Lung (tissue), 16 donors: Measurements from ENCODE around the gene TMEM94. TPM values are rescaled to one million over a fixed set of nuclear protein-coding genes. Genes with fewer than 3 reads are reported as not detected.

Experiments
- ATAC-seq: fragments of 200-7000 bp; cut with Tn5 transposase; one replicate; pipeline ENCODE4 v1.9.1; 2020; ENCODE audit warnings: moderate number of reproducible peaks; ENCODE audit not compliant: insufficient read depth, low FRiP score
- DNase-seq, 3 donors: peaks; one replicate each; pipeline ENCODE4 v3.0.0-alpha.2; 2013 to 2017
- H3K27ac ChIP-seq, 2 donors: one replicate each; pipeline ENCODE4 v1.5.1; 2013; ENCODE audit warnings: mild to moderate bottlenecking in 2 of 2, moderate library complexity in 2 of 2, control low read depth in 1 of 2, inconsistent platforms in 1 of 2, low read depth in 1 of 2, low read length in 1 of 2
- H3K27me3 ChIP-seq, 3 donors: one replicate each; pipeline ENCODE4 v1.5.1; 2013; ENCODE audit warnings: low read length in 2 of 3; ENCODE audit not compliant: control insufficient read depth in 3 of 3, insufficient read depth in 3 of 3
- H3K36me3 ChIP-seq, 4 donors: one replicate each; pipeline ENCODE4 v1.5.1; 2013; ENCODE audit warnings: low read length in 4 of 4, mild to moderate bottlenecking in 1 of 4, moderate library complexity in 1 of 4; ENCODE audit not compliant: control insufficient read depth in 4 of 4, insufficient read depth in 4 of 4
- H3K4me1 ChIP-seq, 5 donors: one replicate each; pipeline ENCODE4 v1.5.1; 2013; ENCODE audit warnings: low read length in 5 of 5, mild to moderate bottlenecking in 2 of 5, moderate library complexity in 1 of 5; ENCODE audit not compliant: control insufficient read depth in 5 of 5, insufficient read depth in 5 of 5
- H3K4me3 ChIP-seq: one replicate; pipeline ENCODE4 v1.5.1; 2013; ENCODE audit warnings: mild to moderate bottlenecking, control low read depth, moderate library complexity
- H3K9ac ChIP-seq, 2 donors: one replicate each; pipeline ENCODE4 v1.5.1; 2013; ENCODE audit warnings: low read length in 2 of 2, control low read depth in 1 of 2; ENCODE audit not compliant: insufficient read depth in 1 of 2
- H3K9me3 ChIP-seq, 4 donors: one replicate each; pipeline ENCODE4 v1.5.1; 2013; ENCODE audit warnings: low read length in 3 of 4, mild to moderate bottlenecking in 1 of 4, moderate library complexity in 1 of 4; ENCODE audit not compliant: control insufficient read depth in 4 of 4, insufficient read depth in 3 of 4
- WGBS, 2 donors: extraction: QIAGEN DNeasy Blood & Tissue Kit; methylation state at CpG; one replicate each; pipeline ENCODE4 v1.1.7; 2013; 5-methylcytosine and 5-hydroxymethylcytosine counted together
- long read RNA-seq, 5 donors: transcript quantifications; one replicate each; lab custom pipeline, GENCODE V29; 2026
- polyA plus RNA-seq, 2 donors: library from polyadenylated mRNA; stranded (reverse); fragments of 200-250 nt; gene quantifications; one replicate each; pipeline ENCODE4 v1.2.1, GENCODE V29; 2013
- total RNA-seq, 2 donors: library from RNA; depleted of rRNA in 1 of 2; stranded (reverse); fragments of >200 nt in 1 of 2; gene quantifications; one replicate each; pipeline ENCODE4 v1.2.1, GENCODE V29; 2014 to 2021
- TF ChIP-seq, protein P1 (sequence below): IDR thresholded peaks from 2 replicates; pipeline ENCODE4 v1.5.1; 2012; ENCODE audit warnings: mild to moderate bottlenecking; ENCODE audit errors: control extremely low read depth, extremely low read depth
- donor health status: control.
- donor health status: control.
- donor health status: Bipolar disorder and iron deficiency.
- donor health status: healthy.
- donor health status: DM: yes; HTN: yes; CAD: no.

TMEM94 gene
- total RNA-seq (10 to 100 TPM; 60.2 to 82.3 TPM), polyA plus RNA-seq (10 to 100 TPM; 40.0 to 46.4 TPM)
- long read RNA-seq, donor 1, partial matches to known transcripts, result 7 of 9 reads
- long read RNA-seq, donor 1, other reads (novel, unspliced or antisense), result 0 of 9 reads
- long read RNA-seq, donor 2, result 0 reads
- long read RNA-seq, donor 3, partial matches to known transcripts, result 20 of 20 reads
- long read RNA-seq, donor 3, other reads (novel, unspliced or antisense), result 0 of 20 reads
- long read RNA-seq, donor 4, partial matches to known transcripts, result 9 of 9 reads
- long read RNA-seq, donor 4, other reads (novel, unspliced or antisense), result 0 of 9 reads
- long read RNA-seq, donor 5, partial matches to known transcripts, result 70 of 70 reads
- long read RNA-seq, donor 5, other reads (novel, unspliced or antisense), result 0 of 70 reads

DNA sequence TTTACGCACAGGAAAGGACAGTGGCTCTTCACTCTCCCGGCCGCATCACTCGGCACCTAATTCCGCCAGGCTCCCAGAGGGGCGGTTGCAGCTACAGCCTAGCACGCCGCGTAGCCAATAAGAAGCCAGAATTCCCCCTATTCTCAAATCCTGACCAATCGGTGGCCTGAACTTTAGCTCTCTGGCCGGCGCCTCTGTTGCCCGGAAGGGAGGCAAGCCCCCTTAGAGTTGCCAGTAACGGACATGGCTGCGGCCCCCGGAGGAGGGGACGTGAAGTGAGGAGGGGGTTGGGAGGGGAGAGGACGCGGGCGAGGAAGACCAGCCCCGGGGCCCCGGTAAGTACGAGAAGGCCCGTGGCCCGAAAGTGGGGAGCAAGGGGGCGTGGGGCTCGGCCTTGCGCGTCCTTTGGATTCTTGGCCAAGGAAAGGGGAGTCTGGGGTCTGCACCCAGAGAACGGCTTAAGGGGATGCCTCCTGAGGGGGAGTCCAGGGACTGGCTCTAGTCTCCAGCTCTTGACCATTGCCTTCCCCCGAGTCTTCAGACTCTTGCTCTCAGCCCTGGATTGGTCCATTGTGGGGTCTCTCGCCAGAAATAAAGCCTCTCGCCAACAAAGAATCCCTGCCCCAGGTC is at the start of gene TMEM94:
TMEM94 (plus strand) TSS at position 219 of the 630 bp plus-strand sequence. CDS start 15,271 bp downstream, outside the sequence.
- peak; percentile 97 for ATAC-seq
- 0% methylated on average over 33 of the region's 33 CpGs for WGBS, 2 donors
- TF ChIP-seq, protein P1, sequence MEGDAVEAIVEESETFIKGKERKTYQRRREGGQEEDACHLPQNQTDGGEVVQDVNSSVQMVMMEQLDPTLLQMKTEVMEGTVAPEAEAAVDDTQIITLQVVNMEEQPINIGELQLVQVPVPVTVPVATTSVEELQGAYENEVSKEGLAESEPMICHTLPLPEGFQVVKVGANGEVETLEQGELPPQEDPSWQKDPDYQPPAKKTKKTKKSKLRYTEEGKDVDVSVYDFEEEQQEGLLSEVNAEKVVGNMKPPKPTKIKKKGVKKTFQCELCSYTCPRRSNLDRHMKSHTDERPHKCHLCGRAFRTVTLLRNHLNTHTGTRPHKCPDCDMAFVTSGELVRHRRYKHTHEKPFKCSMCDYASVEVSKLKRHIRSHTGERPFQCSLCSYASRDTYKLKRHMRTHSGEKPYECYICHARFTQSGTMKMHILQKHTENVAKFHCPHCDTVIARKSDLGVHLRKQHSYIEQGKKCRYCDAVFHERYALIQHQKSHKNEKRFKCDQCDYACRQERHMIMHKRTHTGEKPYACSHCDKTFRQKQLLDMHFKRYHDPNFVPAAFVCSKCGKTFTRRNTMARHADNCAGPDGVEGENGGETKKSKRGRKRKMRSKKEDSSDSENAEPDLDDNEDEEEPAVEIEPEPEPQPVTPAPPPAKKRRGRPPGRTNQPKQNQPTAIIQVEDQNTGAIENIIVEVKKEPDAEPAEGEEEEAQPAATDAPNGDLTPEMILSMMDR, result no peak
- Histone ChIP-seq H3K9me3 (no peaks in the 10 kb centered on the region), H3K9ac (peak within 1 kb of the TSS; percentile 96 to 97), H3K4me1 (peaks cover 3 to 17% (median 12%) of the 10 kb centered on the region in 5 donors), H3K27ac (peak within 1 kb of the TSS; percentile 95 to 96), H3K36me3 (no peaks in the 10 kb centered on the region), H3K4me3 (peak within 1 kb of the TSS; percentile 45), H3K27me3 (no peaks in the 10 kb centered on the region)
- DNase-seq, result peak; percentile 98 to 99 (median 99)

DNA sequence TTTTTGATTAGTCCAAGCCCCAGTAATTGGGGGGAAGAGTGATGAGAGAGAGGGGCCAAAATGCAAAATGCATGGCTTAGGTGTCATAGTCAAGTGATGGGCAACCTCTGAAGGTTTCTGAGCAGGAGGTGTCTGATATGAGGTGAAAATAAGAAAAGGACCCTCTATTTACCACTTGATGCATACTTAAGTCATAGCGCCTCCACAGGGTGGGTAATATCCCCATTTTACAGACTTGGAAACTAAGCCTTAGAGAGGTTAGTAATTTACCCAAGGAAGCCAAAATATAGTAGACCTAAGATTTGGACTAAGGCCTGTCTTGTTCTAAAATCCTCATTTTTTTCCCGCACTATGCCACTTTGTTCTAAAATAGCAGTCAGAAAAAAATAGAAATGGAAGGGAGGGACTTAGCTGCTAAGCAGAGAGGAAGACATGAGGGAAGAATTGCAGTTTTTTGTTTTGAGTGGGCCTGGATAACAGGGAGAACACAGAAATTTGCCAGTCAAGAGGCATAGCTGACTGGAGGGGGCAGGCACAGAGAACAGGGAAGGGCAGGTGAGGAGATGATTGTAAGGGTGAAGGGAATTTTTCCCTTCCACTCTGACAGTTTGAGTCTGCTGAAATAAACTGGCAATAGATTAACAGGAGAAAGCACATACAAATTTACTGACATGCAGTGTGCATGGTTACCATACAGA is 48.6 kb upstream of the TMEM94 start:
- ATAC-seq, result no peak
- Histone ChIP-seq H3K4me1 (peaks cover 0 to 10% (median 0%) of the 10 kb centered on the region in 5 donors), H3K27ac (no peak overlapping the region), H3K27me3 (no peaks in the 10 kb centered on the region), H3K9me3 (no peaks in the 10 kb centered on the region), H3K9ac (no peak overlapping the region), H3K36me3 (no peaks in the 10 kb centered on the region), H3K4me3 (no peak overlapping the region)
- 92 to 96% methylated on average over 2 of the region's 2 CpGs for WGBS, 2 donors
- no peak for DNase-seq
- TF ChIP-seq, protein P1, result no peak

DNA sequence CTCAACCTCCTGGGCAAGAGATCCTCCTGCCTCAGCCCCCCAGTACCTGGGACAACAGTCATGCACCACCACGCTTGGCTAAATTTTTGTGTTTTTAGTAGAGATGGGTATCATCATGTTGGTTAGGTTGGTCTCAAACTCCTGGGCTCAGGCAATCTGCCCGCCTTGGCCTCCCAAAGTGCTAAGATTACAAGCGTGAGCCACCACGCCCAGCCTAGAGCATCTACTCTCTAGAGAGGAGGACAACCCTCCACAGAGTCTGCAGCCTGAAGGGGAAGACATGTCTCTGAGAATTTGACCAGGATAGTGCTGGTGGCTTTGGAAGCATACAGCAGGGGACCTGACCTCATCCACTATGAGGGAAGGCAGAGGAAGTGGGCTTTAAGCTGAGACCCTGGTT is 46.3 kb upstream of the TMEM94 start:
- H3K27me3 ChIP-seq, result no peaks in the 10 kb centered on the region
- ATAC-seq, result no peak
- 88 to 89% methylated on average over 4 of the region's 4 CpGs for WGBS, 2 donors
- DNase-seq, result no peak
- no peaks in the 10 kb centered on the region for H3K36me3 ChIP-seq
- H3K4me1 ChIP-seq, result peaks cover 0 to 10% (median 0%) of the 10 kb centered on the region in 5 donors
- H3K27ac ChIP-seq, result no peak overlapping the region
- no peak overlapping the region for H3K9ac ChIP-seq
- no peak overlapping the region for H3K4me3 ChIP-seq
- TF ChIP-seq, protein P1, result no peak
- no peaks in the 10 kb centered on the region for H3K9me3 ChIP-seq
